GM23338 (cell line): ENCODE results near the gene TSPO2. TPM values are rescaled to one million over a fixed set of nuclear protein-coding genes. Genes with fewer than 3 reads are reported as not detected.

Experiments used
- EZH2 ChIP-seq: fragments of 200-600 bp; sonication (generic); IDR thresholded peaks from one replicate; pipeline ENCODE4 v1.8.0; 2017; ENCODE audit warnings: antibody characterized with exemption, mild to moderate bottlenecking, low read depth; ENCODE audit not compliant: unreplicated experiment
- EZH2phosphoT487 ChIP-seq: fragments of 200-600 bp; sonication (generic); IDR thresholded peaks from one replicate; pipeline ENCODE4 v1.8.1; 2018; ENCODE audit warnings: antibody characterized with exemption; ENCODE audit not compliant: unreplicated experiment
- JUNB ChIP-seq: IDR thresholded peaks from one replicate; pipeline ENCODE4 v1.6.1; 2016; ENCODE audit warnings: antibody characterized with exemption; ENCODE audit not compliant: unreplicated experiment
- NANOG ChIP-seq: IDR thresholded peaks from 2 replicates; pipeline ENCODE4 v1.6.1; 2016; ENCODE audit warnings: antibody characterized with exemption, borderline replicate concordance
- POLR2AphosphoS5 ChIP-seq: IDR thresholded peaks from 2 replicates; pipeline ENCODE4 v1.6.1; 2016; ENCODE audit warnings: antibody characterized with exemption, low read depth
- STAT1 ChIP-seq: IDR thresholded peaks from one replicate; pipeline ENCODE4 v1.6.1; 2016; ENCODE audit warnings: antibody characterized with exemption; ENCODE audit not compliant: unreplicated experiment
- ZNF114 ChIP-seq: fragments of 250-450 bp; sonication (Bioruptor Pico); IDR thresholded peaks from 2 replicates; pipeline ENCODE4 v1.5.0; 2020; ENCODE audit warnings: mild to moderate bottlenecking, moderate library complexity
- ZNF331 ChIP-seq: fragments of 250-450 bp; sonication (Bioruptor Pico); IDR thresholded peaks from 2 replicates; pipeline ENCODE4 v1.5.0; 2020; ENCODE audit warnings: low read depth, mild to moderate bottlenecking, moderate library complexity
- polyA plus RNA-seq: library from polyadenylated mRNA; unstranded; fragments of >200 nt; fragmentation: Nextera tagmentation; extraction: Ambion mirVana; gene quantifications from 2 replicates; pipeline ENCODE4 v1.2.1, GENCODE V29; 2016
- total RNA-seq: library from RNA; depleted of rRNA; stranded (reverse); fragments of >200 nt; shearing (Covaris generic); gene quantifications from 2 replicates; pipeline ENCODE4 v1.2.3, GENCODE V29; 2014
- TF ChIP-seq, protein P1 (sequence below): fragments of 250-450 bp; sonication (Bioruptor Pico); IDR thresholded peaks from 2 replicates; pipeline ENCODE4 v1.5.0; 2020; ENCODE audit warnings: mild to moderate bottlenecking, moderate library complexity
- TF ChIP-seq, protein P2 (sequence below), 2 experiments: fragments of 200-600 bp in 1 of 2; sonication (generic) in 1 of 2; conservative IDR thresholded peaks; 2 replicates each; pipeline versions ENCODE4 v1.5.1 to v1.6.1; 2016 to 2017; ENCODE audit warnings: antibody characterized with exemption in 2 of 2, low read depth in 2 of 2, mild to moderate bottlenecking in 2 of 2, moderate library complexity in 1 of 2
- TF ChIP-seq, protein P3 (sequence below): IDR thresholded peaks from 2 replicates; pipeline ENCODE4 v1.6.1; 2016; ENCODE audit warnings: antibody characterized with exemption

Gene TSPO2
- total and polyA plus RNA-seq, 2 experiments from 2014 or later = 0.31 TPM; not detected in 1

DNA sequence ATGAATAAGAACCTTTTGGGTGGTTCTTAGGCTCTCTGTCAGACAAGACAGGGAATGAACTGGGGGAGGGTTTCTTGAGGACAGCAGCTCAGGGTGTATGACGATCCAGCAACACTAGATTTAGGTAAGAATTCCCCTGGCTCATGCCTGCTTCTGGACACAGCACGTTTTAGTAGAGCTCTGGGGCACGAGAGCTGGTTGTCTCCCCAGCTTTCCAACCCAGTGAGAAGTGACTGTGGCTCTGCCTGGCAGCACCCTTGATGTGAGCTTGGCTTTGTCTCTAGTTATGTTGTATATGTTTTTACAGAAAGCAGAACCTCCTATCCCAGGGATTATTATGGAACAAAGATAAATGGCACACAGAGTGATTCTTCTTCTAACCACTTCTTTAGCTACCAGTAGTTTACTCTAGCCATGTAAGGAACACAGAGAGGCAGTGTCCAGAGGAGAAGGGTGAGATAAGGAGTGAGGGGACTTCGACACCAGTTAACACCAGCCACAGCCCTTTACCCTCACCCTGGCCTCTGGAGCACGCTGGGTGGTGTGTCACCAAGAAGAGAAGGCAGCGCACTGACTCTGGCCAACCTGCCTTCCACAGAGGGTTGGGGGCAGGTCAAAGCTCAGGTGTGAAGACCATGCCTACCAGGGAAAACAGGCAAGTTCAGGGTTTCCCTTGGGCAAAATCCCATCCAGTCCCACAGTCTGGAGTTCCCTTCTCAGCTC is 14.7 kb downstream of the TSPO2 start (continued):
- TF ChIP-seq, protein P1, sequence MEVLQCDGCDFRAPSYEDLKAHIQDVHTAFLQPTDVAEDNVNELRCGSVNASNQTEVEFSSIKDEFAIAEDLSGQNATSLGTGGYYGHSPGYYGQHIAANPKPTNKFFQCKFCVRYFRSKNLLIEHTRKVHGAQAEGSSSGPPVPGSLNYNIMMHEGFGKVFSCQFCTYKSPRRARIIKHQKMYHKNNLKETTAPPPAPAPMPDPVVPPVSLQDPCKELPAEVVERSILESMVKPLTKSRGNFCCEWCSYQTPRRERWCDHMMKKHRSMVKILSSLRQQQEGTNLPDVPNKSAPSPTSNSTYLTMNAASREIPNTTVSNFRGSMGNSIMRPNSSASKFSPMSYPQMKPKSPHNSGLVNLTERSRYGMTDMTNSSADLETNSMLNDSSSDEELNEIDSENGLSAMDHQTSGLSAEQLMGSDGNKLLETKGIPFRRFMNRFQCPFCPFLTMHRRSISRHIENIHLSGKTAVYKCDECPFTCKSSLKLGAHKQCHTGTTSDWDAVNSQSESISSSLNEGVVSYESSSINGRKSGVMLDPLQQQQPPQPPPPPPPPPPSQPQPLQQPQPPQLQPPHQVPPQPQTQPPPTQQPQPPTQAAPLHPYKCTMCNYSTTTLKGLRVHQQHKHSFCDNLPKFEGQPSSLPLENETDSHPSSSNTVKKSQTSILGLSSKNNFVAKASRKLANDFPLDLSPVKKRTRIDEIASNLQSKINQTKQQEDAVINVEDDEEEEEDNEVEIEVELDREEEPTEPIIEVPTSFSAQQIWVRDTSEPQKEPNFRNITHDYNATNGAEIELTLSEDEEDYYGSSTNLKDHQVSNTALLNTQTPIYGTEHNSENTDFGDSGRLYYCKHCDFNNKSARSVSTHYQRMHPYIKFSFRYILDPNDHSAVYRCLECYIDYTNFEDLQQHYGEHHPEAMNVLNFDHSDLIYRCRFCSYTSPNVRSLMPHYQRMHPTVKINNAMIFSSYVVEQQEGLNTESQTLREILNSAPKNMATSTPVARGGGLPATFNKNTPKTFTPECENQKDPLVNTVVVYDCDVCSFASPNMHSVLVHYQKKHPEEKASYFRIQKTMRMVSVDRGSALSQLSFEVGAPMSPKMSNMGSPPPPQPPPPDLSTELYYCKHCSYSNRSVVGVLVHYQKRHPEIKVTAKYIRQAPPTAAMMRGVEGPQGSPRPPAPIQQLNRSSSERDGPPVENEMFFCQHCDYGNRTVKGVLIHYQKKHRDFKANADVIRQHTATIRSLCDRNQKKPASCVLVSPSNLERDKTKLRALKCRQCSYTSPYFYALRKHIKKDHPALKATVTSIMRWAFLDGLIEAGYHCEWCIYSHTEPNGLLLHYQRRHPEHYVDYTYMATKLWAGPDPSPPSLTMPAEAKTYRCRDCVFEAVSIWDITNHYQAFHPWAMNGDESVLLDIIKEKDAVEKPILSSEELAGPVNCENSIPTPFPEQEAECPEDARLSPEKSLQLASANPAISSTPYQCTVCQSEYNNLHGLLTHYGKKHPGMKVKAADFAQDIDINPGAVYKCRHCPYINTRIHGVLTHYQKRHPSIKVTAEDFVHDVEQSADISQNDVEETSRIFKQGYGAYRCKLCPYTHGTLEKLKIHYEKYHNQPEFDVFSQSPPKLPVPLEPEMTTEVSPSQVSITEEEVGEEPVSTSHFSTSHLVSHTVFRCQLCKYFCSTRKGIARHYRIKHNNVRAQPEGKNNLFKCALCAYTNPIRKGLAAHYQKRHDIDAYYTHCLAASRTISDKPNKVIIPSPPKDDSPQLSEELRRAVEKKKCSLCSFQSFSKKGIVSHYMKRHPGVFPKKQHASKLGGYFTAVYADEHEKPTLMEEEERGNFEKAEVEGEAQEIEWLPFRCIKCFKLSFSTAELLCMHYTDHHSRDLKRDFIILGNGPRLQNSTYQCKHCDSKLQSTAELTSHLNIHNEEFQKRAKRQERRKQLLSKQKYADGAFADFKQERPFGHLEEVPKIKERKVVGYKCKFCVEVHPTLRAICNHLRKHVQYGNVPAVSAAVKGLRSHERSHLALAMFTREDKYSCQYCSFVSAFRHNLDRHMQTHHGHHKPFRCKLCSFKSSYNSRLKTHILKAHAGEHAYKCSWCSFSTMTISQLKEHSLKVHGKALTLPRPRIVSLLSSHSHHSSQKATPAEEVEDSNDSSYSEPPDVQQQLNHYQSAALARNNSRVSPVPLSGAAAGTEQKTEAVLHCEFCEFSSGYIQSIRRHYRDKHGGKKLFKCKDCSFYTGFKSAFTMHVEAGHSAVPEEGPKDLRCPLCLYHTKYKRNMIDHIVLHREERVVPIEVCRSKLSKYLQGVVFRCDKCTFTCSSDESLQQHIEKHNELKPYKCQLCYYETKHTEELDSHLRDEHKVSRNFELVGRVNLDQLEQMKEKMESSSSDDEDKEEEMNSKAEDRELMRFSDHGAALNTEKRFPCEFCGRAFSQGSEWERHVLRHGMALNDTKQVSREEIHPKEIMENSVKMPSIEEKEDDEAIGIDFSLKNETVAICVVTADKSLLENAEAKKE = no peak
- TF ChIP-seq EZH2phosphoT487 (no peak), ZNF114 (CRISPR knock-in tag) (no peak), EZH2 (no peak), ZNF331 (CRISPR knock-in tag) (no peak), NANOG (no peak), POLR2AphosphoS5 (no peak), STAT1 (no peak), JUNB (no peak)
- TF ChIP-seq, protein P2, sequence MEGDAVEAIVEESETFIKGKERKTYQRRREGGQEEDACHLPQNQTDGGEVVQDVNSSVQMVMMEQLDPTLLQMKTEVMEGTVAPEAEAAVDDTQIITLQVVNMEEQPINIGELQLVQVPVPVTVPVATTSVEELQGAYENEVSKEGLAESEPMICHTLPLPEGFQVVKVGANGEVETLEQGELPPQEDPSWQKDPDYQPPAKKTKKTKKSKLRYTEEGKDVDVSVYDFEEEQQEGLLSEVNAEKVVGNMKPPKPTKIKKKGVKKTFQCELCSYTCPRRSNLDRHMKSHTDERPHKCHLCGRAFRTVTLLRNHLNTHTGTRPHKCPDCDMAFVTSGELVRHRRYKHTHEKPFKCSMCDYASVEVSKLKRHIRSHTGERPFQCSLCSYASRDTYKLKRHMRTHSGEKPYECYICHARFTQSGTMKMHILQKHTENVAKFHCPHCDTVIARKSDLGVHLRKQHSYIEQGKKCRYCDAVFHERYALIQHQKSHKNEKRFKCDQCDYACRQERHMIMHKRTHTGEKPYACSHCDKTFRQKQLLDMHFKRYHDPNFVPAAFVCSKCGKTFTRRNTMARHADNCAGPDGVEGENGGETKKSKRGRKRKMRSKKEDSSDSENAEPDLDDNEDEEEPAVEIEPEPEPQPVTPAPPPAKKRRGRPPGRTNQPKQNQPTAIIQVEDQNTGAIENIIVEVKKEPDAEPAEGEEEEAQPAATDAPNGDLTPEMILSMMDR (conservative IDR thresholded peaks at IDR 0.05; ENCODE audit: low read depth in 2 of 2) = no peak
- TF ChIP-seq, protein P3, sequence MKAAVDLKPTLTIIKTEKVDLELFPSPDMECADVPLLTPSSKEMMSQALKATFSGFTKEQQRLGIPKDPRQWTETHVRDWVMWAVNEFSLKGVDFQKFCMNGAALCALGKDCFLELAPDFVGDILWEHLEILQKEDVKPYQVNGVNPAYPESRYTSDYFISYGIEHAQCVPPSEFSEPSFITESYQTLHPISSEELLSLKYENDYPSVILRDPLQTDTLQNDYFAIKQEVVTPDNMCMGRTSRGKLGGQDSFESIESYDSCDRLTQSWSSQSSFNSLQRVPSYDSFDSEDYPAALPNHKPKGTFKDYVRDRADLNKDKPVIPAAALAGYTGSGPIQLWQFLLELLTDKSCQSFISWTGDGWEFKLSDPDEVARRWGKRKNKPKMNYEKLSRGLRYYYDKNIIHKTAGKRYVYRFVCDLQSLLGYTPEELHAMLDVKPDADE = no peak
